ENCODE measurements around the gene CUL7. TPM values are rescaled to one million over a fixed set of nuclear protein-coding genes. Genes with fewer than 3 reads are reported as not detected.

The CUL7 gene
- total and polyA plus RNA-seq, 10 of the 15 experiments (the other 5 are each of a cell fraction or from before 2014, with no cell fraction given), result 0.66 to 18.4 (median 10.9) TPM

DNA sequence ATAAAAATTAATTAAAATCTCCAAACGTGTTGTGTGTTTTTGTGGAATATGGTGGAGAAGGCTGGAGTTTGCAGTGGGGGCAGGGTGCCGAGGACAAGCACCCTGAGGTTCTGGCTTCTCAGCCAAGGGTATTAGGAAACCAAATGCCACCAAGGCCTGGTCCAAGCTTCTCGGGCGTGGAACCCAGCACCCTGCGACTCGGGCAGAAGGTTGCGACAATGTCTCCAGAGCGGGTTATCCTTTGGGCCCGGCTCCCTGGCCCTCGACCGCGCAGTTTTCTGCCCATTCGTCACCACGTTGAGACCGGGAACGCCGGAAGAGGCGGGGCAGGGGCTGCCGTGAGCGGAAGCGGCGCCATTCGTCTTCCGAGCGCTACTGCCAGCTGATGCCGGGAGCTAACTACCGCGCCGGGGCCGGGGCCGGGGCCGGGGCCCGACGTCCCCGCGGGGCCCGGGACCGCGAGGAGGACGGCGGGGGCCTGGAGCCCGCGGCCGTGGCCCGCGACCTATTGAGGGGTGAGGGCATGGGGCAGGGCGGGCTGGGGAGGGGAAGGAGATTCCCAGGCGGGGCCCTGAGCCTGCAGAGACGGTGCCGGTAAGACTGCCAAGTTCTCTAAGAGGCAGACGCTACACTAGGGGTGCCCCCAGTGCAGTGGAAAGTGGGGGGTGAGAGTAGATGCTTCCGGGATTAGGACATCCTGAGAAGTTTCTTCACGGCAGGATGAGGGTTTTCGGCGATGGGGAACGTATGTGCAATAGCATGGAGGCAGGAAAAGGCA lies 32.2 kb downstream of the CUL7 start, which contains the start of gene RRP36 (continued):
- TF ChIP-seq, protein P1, sequence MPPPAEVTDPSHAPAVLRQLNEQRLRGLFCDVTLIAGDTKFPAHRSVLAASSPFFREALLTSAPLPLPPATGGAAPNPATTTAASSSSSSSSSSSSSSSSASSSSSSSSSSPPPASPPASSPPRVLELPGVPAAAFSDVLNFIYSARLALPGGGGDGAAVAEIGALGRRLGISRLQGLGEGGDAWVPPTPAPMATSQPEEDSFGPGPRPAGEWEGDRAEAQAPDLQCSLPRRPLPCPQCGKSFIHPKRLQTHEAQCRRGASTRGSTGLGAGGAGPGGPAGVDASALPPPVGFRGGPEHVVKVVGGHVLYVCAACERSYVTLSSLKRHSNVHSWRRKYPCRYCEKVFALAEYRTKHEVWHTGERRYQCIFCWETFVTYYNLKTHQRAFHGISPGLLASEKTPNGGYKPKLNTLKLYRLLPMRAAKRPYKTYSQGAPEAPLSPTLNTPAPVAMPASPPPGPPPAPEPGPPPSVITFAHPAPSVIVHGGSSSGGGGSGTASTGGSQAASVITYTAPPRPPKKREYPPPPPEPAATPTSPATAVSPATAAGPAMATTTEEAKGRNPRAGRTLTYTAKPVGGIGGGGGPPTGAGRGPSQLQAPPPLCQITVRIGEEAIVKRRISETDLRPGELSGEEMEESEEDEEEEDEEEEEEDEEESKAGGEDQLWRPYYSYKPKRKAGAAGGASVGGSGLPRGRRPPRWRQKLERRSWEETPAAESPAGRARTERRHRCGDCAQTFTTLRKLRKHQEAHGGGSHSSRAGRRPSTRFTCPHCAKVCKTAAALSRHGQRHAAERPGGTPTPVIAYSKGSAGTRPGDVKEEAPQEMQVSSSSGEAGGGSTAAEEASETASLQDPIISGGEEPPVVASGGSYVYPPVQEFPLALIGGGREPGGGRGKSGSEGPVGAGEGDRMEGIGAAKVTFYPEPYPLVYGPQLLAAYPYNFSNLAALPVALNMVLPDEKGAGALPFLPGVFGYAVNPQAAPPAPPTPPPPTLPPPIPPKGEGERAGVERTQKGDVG (CRISPR knock-in tag; IDR thresholded peaks at IDR 0.05), result no peak
- peak; percentile 43; the same call in 1 of the 2 replicates for TF ChIP-seq MXI1 (IDR thresholded peaks at IDR 0.05; ENCODE audit: low read depth, low read length)
- no peak for TF ChIP-seq SUZ12 (IDR thresholded peaks at IDR 0.05; ENCODE audit: unreplicated experiment)
- TF ChIP-seq CHD1 (IDR thresholded peaks at IDR 0.05; ENCODE audit: low read depth, low read length), result no peak
- TF ChIP-seq, protein P2, sequence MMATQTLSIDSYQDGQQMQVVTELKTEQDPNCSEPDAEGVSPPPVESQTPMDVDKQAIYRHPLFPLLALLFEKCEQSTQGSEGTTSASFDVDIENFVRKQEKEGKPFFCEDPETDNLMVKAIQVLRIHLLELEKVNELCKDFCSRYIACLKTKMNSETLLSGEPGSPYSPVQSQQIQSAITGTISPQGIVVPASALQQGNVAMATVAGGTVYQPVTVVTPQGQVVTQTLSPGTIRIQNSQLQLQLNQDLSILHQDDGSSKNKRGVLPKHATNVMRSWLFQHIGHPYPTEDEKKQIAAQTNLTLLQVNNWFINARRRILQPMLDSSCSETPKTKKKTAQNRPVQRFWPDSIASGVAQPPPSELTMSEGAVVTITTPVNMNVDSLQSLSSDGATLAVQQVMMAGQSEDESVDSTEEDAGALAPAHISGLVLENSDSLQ (IDR thresholded peaks at IDR 0.05), result peak; percentile 27; the same call in 1 of the 2 replicates
- TF ChIP-seq, protein P3, sequence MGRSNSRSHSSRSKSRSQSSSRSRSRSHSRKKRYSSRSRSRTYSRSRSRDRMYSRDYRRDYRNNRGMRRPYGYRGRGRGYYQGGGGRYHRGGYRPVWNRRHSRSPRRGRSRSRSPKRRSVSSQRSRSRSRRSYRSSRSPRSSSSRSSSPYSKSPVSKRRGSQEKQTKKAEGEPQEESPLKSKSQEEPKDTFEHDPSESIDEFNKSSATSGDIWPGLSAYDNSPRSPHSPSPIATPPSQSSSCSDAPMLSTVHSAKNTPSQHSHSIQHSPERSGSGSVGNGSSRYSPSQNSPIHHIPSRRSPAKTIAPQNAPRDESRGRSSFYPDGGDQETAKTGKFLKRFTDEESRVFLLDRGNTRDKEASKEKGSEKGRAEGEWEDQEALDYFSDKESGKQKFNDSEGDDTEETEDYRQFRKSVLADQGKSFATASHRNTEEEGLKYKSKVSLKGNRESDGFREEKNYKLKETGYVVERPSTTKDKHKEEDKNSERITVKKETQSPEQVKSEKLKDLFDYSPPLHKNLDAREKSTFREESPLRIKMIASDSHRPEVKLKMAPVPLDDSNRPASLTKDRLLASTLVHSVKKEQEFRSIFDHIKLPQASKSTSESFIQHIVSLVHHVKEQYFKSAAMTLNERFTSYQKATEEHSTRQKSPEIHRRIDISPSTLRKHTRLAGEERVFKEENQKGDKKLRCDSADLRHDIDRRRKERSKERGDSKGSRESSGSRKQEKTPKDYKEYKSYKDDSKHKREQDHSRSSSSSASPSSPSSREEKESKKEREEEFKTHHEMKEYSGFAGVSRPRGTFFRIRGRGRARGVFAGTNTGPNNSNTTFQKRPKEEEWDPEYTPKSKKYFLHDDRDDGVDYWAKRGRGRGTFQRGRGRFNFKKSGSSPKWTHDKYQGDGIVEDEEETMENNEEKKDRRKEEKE (IDR thresholded peaks at IDR 0.05), result no peak
- TF ChIP-seq, protein P4, sequence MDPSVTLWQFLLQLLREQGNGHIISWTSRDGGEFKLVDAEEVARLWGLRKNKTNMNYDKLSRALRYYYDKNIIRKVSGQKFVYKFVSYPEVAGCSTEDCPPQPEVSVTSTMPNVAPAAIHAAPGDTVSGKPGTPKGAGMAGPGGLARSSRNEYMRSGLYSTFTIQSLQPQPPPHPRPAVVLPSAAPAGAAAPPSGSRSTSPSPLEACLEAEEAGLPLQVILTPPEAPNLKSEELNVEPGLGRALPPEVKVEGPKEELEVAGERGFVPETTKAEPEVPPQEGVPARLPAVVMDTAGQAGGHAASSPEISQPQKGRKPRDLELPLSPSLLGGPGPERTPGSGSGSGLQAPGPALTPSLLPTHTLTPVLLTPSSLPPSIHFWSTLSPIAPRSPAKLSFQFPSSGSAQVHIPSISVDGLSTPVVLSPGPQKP (IDR thresholded peaks at IDR 0.05; ENCODE audit: low read depth, low read length), result peak; percentile 31; the same call in 1 of the 2 replicates
- TF ChIP-seq ZNF24 (IDR thresholded peaks at IDR 0.05), result no peak
- no peak for TF ChIP-seq SREBF2 (IDR thresholded peaks at IDR 0.05; ENCODE audit: low read length)
- TF ChIP-seq, protein P5, sequence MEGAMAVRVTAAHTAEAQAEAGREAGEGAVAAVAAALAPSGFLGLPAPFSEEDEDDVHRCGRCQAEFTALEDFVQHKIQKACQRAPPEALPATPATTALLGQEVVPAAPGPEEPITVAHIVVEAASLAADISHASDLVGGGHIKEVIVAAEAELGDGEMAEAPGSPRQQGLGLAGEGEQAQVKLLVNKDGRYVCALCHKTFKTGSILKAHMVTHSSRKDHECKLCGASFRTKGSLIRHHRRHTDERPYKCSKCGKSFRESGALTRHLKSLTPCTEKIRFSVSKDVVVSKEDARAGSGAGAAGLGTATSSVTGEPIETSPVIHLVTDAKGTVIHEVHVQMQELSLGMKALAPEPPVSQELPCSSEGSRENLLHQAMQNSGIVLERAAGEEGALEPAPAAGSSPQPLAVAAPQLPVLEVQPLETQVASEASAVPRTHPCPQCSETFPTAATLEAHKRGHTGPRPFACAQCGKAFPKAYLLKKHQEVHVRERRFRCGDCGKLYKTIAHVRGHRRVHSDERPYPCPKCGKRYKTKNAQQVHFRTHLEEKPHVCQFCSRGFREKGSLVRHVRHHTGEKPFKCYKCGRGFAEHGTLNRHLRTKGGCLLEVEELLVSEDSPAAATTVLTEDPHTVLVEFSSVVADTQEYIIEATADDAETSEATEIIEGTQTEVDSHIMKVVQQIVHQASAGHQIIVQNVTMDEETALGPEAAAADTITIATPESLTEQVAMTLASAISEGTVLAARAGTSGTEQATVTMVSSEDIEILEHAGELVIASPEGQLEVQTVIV (IDR thresholded peaks at IDR 0.05; ENCODE audit: borderline replicate concordance, partially characterized antibody), result no peak
- TF ChIP-seq LARP7 (IDR thresholded peaks at IDR 0.05), result peak; percentile 74
- TF ChIP-seq ATF7 (IDR thresholded peaks at IDR 0.05; ENCODE audit: low read depth), result no peak
- TF ChIP-seq NFIC (IDR thresholded peaks at IDR 0.05; ENCODE audit: low read depth, low read length), result no peak
- TF ChIP-seq NBN (IDR thresholded peaks at IDR 0.05), result no peak
- TF ChIP-seq NR2C2 (IDR thresholded peaks at IDR 0.05; ENCODE audit: borderline replicate concordance, control insufficient read depth, insufficient read length, low read depth), result no peak
- TF ChIP-seq RAD21 (IDR thresholded peaks at IDR 0.05; ENCODE audit: insufficient read depth, low read depth, low read length), result no peak
- no peak for TF ChIP-seq SMARCA5 (IDR thresholded peaks at IDR 0.05)
- no peak for TF ChIP-seq SPI1 (IDR thresholded peaks at IDR 0.05; ENCODE audit: borderline replicate concordance, insufficient read depth, low read depth, low read length)
- no peak for TF ChIP-seq TCF3 (IDR thresholded peaks at IDR 0.05; ENCODE audit: borderline replicate concordance, insufficient read depth, low read depth, low read length)

Measured in GM12878 (cell line).